HEK293T (cell line): Measurements from ENCODE around the gene PEDS1.

Experiments
- BHLHE40 ChIP-seq: fragments of 450-650 bp; IDR thresholded peaks from 2 replicates; pipeline ENCODE4 v1.6.1; 2016; ENCODE audit warnings: mild to moderate bottlenecking, moderate library complexity, borderline replicate concordance
- ELF4 ChIP-seq: fragments of 450-650 bp; IDR thresholded peaks from 2 replicates; pipeline ENCODE4 v1.6.1; 2017; ENCODE audit warnings: antibody characterized with exemption
- FOXA1 ChIP-seq: fragments of 450-650 bp; IDR thresholded peaks from 2 replicates; pipeline ENCODE4 v1.6.1; 2016; ENCODE audit warnings: mild to moderate bottlenecking
- FOXM1 ChIP-seq: fragments of 450-650 bp; IDR thresholded peaks from 2 replicates; pipeline ENCODE4 v1.6.1; 2017; ENCODE audit warnings: mild to moderate bottlenecking, borderline replicate concordance
- SP1 ChIP-seq: fragments of 450-650 bp; IDR thresholded peaks from 2 replicates; pipeline ENCODE4 v1.6.1; 2017
- TARDBP ChIP-seq: fragments of 450-650 bp; IDR thresholded peaks from 2 replicates; pipeline ENCODE4 v1.6.1; 2016

GRCh38 chr20:50144362-50144761 lies 9.2 kb downstream of the PEDS1 start:
- TF ChIP-seq FOXM1, result no peak
- TF ChIP-seq FOXA1, result no peak
- TF ChIP-seq SP1, result no peak
- no peak for TF ChIP-seq BHLHE40
- TF ChIP-seq TARDBP, result no peak
- TF ChIP-seq ELF4, result no peak
